ENCODE measurements around the gene FFAR1. TPM values are rescaled to one million over a fixed set of nuclear protein-coding genes. Genes with fewer than 3 reads are reported as not detected.

The FFAR1 gene
- total and polyA plus RNA-seq, 2 experiments from 2014 or later = not detected

GRCh38 chr19:35350591-35350990 lies 2.9 kb downstream of the FFAR1 start:
- Histone ChIP-seq H4K20me1 (ENCODE audit: insufficient read depth, poor library complexity, severe bottlenecking) (no peaks in the 10 kb centered on the region), H3K79me2 (no peaks in the 10 kb centered on the region), H3K27ac (no peak overlapping the region), H3K9me3 (ENCODE audit: low read depth) (no peaks in the 10 kb centered on the region), H3K36me3 (replicated peaks; ENCODE audit: insufficient read depth, low read depth) (no peaks in the 10 kb centered on the region), H2AFZ (no peak overlapping the region), H3K4me2 (no peak overlapping the region), H3K4me3 (no peak overlapping the region), H3K4me1 (ENCODE audit: insufficient read depth) (no peaks in the 10 kb centered on the region), H3K27me3 (no peaks in the 10 kb centered on the region), H3K9me2 (replicated peaks; ENCODE audit: insufficient read depth) (no peaks in the 10 kb centered on the region)
- no peak for DNase-seq (ENCODE audit: low spot score)
- WGBS (ENCODE audit: low lambda C conversion rate, missing lambda C conversion rate) = 96% methylated on average over 7 of the region's 7 CpGs
- TF ChIP-seq, protein P1, sequence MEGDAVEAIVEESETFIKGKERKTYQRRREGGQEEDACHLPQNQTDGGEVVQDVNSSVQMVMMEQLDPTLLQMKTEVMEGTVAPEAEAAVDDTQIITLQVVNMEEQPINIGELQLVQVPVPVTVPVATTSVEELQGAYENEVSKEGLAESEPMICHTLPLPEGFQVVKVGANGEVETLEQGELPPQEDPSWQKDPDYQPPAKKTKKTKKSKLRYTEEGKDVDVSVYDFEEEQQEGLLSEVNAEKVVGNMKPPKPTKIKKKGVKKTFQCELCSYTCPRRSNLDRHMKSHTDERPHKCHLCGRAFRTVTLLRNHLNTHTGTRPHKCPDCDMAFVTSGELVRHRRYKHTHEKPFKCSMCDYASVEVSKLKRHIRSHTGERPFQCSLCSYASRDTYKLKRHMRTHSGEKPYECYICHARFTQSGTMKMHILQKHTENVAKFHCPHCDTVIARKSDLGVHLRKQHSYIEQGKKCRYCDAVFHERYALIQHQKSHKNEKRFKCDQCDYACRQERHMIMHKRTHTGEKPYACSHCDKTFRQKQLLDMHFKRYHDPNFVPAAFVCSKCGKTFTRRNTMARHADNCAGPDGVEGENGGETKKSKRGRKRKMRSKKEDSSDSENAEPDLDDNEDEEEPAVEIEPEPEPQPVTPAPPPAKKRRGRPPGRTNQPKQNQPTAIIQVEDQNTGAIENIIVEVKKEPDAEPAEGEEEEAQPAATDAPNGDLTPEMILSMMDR (IDR thresholded peaks at IDR 0.05; ENCODE audit: poor library complexity) = no peak
- TF ChIP-seq EZH2phosphoT487 (IDR thresholded peaks at IDR 0.05; ENCODE audit: low read depth, severe bottlenecking, unreplicated experiment) (no peak), EZH2 (IDR thresholded peaks at IDR 0.05; ENCODE audit: borderline replicate concordance) (no peak)

DNA sequence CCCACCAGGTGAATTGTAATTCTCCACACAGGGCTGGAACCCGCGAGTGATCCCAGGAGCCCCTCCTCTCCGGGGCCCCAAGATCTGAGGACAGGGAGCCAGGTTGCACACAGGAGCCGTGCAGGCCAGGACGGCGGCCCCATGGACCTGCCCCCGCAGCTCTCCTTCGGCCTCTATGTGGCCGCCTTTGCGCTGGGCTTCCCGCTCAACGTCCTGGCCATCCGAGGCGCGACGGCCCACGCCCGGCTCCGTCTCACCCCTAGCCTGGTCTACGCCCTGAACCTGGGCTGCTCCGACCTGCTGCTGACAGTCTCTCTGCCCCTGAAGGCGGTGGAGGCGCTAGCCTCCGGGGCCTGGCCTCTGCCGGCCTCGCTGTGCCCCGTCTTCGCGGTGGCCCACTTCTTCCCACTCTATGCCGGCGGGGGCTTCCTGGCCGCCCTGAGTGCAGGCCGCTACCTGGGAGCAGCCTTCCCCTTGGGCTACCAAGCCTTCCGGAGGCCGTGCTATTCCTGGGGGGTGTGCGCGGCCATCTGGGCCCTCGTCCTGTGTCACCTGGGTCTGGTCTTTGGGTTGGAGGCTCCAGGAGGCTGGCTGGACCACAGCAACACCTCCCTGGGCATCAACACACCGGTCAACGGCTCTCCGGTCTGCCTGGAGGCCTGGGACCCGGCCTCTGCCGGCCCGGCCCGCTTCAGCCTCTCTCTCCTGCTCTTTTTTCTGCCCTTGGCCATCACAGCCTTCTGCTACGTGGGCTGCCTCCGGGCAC lies 3.9 kb downstream of the FFAR1 start:
- H3K79me2 ChIP-seq = no peaks in the 10 kb centered on the region
- H3K27me3 ChIP-seq = no peaks in the 10 kb centered on the region
- WGBS (ENCODE audit: low lambda C conversion rate, missing lambda C conversion rate) = 95% methylated on average over 46 of the region's 47 CpGs
- H3K4me3 ChIP-seq = no peak overlapping the region
- H3K4me2 ChIP-seq = no peak overlapping the region
- no peaks in the 10 kb centered on the region for H3K36me3 ChIP-seq (replicated peaks; ENCODE audit: insufficient read depth, low read depth)
- H3K9me3 ChIP-seq (ENCODE audit: low read depth) = no peaks in the 10 kb centered on the region
- TF ChIP-seq EZH2 (IDR thresholded peaks at IDR 0.05; ENCODE audit: borderline replicate concordance) = no peak
- TF ChIP-seq EZH2phosphoT487 (IDR thresholded peaks at IDR 0.05; ENCODE audit: low read depth, severe bottlenecking, unreplicated experiment) = no peak
- TF ChIP-seq, protein P1 (IDR thresholded peaks at IDR 0.05; ENCODE audit: poor library complexity) = no peak
- H4K20me1 ChIP-seq (ENCODE audit: insufficient read depth, poor library complexity, severe bottlenecking) = no peaks in the 10 kb centered on the region
- no peak overlapping the region for H3K27ac ChIP-seq
- DNase-seq (ENCODE audit: low spot score) = no peak
- H2AFZ ChIP-seq = no peak overlapping the region
- H3K4me1 ChIP-seq (ENCODE audit: insufficient read depth) = no peaks in the 10 kb centered on the region
- H3K9me2 ChIP-seq (replicated peaks; ENCODE audit: insufficient read depth) = no peaks in the 10 kb centered on the region

GRCh38 chr19:35352177-35352447 lies 4.4 kb downstream of the FFAR1 start:
- 88% methylated on average over 18 of the region's 18 CpGs for WGBS (ENCODE audit: low lambda C conversion rate, missing lambda C conversion rate)
- no peak for DNase-seq (ENCODE audit: low spot score)
- Histone ChIP-seq H3K36me3 (replicated peaks; ENCODE audit: insufficient read depth, low read depth) (no peaks in the 10 kb centered on the region), H3K27ac (no peak overlapping the region), H3K9me3 (ENCODE audit: low read depth) (no peaks in the 10 kb centered on the region), H3K4me1 (ENCODE audit: insufficient read depth) (no peaks in the 10 kb centered on the region), H3K79me2 (no peaks in the 10 kb centered on the region), H4K20me1 (ENCODE audit: insufficient read depth, poor library complexity, severe bottlenecking) (no peaks in the 10 kb centered on the region), H3K4me3 (no peak overlapping the region), H3K27me3 (no peaks in the 10 kb centered on the region), H2AFZ (no peak overlapping the region), H3K9me2 (replicated peaks; ENCODE audit: insufficient read depth) (no peaks in the 10 kb centered on the region), H3K4me2 (no peak overlapping the region)
- TF ChIP-seq EZH2phosphoT487 (IDR thresholded peaks at IDR 0.05; ENCODE audit: low read depth, severe bottlenecking, unreplicated experiment) (no peak), EZH2 (IDR thresholded peaks at IDR 0.05; ENCODE audit: borderline replicate concordance) (no peak)
- TF ChIP-seq, protein P1 (IDR thresholded peaks at IDR 0.05; ENCODE audit: poor library complexity) = no peak

Data from hepatocyte (in vitro differentiated cells).